ENCODE data around the gene TAGAP.

Gene TAGAP, protein sequence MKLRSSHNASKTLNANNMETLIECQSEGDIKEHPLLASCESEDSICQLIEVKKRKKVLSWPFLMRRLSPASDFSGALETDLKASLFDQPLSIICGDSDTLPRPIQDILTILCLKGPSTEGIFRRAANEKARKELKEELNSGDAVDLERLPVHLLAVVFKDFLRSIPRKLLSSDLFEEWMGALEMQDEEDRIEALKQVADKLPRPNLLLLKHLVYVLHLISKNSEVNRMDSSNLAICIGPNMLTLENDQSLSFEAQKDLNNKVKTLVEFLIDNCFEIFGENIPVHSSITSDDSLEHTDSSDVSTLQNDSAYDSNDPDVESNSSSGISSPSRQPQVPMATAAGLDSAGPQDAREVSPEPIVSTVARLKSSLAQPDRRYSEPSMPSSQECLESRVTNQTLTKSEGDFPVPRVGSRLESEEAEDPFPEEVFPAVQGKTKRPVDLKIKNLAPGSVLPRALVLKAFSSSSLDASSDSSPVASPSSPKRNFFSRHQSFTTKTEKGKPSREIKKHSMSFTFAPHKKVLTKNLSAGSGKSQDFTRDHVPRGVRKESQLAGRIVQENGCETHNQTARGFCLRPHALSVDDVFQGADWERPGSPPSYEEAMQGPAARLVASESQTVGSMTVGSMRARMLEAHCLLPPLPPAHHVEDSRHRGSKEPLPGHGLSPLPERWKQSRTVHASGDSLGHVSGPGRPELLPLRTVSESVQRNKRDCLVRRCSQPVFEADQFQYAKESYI

DNA sequence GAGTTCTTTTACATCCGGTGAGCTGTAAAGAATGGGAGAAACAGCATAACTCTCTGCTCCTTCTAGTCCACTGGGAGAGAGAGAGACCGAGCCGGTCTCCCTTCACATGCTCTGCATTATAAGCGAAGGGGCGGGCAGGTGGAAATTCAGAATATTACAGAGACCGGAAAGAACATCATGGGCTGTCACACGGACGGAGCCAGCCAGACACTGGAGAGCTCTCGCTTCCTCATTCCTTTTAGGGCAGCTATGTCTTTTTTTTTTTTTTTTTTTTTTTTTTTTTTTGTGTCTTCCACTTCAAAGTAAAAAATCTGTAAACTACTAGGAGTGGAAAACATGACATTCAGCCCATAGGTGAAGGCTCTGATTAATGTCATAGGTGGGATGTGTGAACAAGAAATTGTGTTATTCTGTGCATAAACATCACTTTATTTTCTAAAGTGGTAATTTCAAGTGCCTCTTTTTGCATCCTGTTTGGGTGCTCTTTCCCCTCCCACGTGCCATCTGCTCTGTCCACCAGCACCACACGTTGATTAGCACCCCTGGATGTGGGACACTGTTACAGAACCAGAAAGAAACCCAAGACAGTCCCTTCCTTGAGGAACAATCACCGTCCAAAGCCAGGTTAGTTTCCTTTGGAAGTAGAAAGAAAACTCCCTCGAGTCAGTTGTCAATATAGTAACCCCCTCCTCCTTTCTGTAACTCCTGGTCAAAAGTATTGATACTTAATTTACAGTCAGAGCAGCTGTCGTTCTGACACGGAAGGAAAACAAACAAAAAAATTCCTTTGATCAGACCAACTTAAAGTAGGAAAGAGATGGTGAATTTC lies at the start of gene TAGAP:
TAGAP (minus strand) TSS at position 93 of the 829 bp plus-strand sequence. CDS start 845 bp downstream, outside the sequence.
- no peak for DNase-seq (ENCODE audit: low read depth, low spot score)

GRCh38 chr6:159093609-159094443 lies 49.0 kb upstream of the TAGAP start:
- DNase-seq (ENCODE audit: low read depth, low spot score), result no peak

GRCh38 chr6:159092631-159093030 lies 47.8 kb upstream of the TAGAP start:
- DNase-seq (ENCODE audit: low read depth, low spot score), result no peak

- DNase-seq (ENCODE audit: low read depth, low spot score), result no peak
Measured at GRCh38 chr6:159090530-159091480, 46.0 kb upstream of the TAGAP start.

DNA sequence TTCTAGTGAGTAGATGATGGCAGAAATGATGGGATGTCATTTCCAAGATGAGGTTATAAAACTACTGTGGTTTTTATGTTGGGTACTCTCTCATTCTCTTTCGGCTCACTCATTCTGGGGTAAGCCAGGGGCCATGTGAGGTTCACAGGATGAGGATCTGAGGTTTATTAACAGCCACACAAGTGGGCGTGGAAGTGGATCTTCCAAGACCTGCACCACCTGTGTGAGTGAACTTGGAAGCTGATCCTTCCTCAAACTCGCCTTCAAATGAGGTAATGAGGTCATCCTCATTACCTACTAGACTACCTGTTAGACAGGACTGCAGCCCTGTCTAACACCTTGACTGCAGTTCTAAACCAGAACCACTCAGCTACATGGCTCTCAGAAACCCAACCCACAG lies 45.1 kb upstream of the TAGAP start:
- DNase-seq (ENCODE audit: low read depth, low spot score), result no peak

- DNase-seq (ENCODE audit: low read depth, low spot score), result no peak
Measured at GRCh38 chr6:159089443-159089842, 44.7 kb upstream of the TAGAP start.

DNA sequence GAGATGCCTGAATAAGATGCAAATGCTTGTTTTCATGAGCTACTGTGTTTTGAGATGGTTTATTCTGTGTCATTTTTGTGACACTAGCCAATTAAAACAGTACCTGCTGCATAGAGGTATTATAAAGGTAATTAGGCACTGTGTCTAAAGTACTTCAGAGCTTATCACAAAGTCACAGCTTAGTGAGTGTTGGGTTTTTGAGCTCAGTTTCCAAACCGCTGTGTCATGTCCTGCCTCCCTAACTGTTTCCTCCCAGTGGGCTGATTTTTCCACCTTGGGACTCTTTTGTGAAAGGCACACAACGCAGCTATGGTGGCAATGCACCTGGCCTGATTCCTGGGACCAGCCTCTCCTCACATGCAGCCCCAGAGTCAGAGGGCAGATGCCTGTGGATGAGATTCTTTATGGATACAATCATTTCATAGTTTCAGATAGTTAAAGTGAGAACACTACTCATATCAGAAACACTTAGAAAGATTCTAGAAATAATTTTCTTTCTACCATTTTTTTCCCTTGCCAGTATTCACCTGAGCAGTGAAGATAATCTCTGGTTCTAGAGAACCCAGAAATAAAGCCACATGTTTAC lies 41.3 kb upstream of the TAGAP start:
- DNase-seq (ENCODE audit: low read depth, low spot score), result no peak

GRCh38 chr6:159085396-159085895 lies 40.7 kb upstream of the TAGAP start:
- no peak for DNase-seq (ENCODE audit: low read depth, low spot score)

DNA sequence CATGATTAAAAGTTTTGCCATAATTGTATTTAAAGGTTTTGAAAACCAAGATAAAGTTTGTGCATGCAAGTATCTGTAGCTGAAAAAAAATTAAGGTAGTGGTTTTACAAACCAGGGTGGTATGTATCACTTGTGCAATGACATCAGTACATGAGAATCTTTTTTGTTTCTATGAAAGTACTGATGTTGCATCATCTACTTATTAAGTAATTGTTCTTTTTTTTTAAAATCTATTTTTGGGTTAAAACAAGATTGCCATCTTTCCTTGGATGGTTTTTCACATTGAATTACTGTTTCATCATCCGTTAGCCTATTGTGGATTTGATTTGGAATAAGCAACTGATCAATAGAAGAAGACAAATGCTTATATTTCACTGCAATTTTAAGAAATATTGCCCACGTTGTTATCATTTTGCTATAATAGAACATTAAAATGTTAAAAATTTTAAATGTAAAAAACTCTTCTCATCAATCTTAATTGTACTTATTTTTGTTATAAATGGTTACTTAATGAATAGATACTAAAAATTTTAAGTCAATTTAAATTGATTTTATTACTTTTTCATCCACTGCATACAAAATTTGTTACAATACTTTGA lies 39.8 kb upstream of the TAGAP start:
- no peak for DNase-seq (ENCODE audit: low read depth, low spot score)

- no peak for DNase-seq (ENCODE audit: low read depth, low spot score)
Measured at GRCh38 chr6:159083146-159083545, 38.4 kb upstream of the TAGAP start.

GRCh38 chr6:159082039-159082815 lies 37.4 kb upstream of the TAGAP start:
- DNase-seq (ENCODE audit: low read depth, low spot score), result no peak

DNA sequence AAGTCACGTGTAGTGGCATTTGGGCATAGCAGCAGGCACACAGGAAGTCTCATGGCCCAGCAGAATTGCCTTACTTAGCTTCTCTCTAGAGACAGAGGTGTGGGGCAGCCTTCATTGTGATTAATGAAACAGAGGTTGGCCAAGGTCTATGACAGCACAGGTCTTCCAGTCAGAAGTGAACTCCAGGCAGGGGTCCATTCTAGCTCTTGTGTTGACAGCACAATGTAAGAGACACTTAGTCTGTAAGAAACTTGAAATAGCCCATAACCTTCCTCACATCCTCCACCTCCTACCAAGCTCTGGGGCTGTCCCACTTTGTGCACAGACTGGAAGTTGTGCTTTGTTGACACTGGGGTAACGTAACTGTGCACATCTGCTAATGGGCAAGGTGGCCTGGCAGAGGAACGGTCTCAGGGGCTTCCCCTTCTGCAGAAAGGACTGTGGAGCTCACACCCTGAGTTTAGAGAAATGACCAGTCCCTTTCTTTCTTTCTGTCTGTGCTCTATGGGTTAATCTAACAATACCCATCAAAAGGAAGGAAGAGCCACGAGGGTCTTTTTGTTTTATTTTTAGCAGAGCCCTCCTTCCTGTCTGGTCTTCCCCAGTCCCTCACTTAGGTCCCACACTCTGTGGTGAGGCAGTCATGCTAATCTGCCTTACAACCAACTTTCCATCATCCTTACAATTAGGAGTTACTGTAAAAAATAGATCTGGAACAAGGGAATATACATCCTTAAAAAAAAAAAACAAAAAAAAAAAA lies 35.6 kb upstream of the TAGAP start:
- no peak for DNase-seq (ENCODE audit: low read depth, low spot score)

- DNase-seq (ENCODE audit: low read depth, low spot score), result no peak
Measured at GRCh38 chr6:159079367-159079766, 34.6 kb upstream of the TAGAP start.

DNA sequence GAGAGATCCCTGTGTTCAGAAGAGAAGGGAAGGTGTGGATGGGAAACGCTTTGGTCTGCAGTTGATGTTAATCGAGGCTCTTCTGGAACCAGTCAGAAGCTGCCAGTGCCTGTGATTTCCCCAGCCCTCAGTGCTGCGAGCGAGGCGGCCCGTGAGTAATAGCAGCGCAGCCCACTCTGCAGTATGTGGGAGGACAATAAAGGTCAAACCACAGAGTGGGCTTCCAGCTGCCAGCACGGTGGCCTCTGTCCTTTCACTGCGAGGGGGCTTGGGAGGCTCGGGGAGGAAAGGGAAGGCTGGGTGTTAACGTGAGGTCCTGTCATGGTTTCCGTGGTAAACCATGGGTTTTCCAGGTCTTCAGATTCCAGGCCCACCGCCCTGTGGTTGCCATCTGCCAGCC lies 32.3 kb upstream of the TAGAP start:
- no peak for DNase-seq (ENCODE audit: low read depth, low spot score)

DNA sequence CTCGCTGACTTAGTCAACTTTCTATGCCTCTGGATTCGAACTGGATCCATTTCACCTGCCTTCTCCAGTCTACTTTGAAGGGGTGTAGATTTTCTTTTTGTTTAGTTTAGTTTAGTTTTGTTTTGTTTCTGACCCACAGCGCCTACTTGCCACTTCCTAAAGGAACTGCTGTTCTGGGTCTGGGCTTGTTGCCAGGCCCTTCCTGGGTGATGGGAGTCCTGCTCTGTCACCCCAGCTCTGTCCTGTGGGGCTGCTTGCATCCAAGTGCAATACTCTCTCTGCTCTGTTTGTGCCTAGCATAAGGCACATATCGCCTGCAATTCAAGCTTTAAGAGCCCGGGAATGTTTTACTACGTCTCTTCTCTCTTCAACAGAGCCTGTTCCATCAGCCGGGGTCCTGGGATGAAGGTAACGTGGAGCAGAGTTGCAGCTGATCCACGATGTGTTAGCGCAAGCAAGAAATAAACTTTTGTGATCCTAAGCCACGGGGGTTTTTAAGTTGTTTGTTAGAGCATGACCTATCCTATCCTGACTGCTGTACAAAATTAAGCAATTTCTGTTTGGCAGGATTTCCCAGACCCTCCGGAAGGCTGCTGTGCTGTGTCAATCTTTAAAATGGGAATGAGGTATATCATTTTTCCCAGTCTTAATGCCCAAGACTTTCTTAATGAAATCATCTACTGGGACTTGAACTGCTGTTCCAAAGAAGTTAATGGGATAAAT lies 30.9 kb upstream of the TAGAP start:
- DNase-seq (ENCODE audit: low read depth, low spot score), result peak; percentile 45

- no peak for DNase-seq (ENCODE audit: low read depth, low spot score)
Measured at GRCh38 chr6:159074876-159075275, 30.1 kb upstream of the TAGAP start.

Measured in brain pericyte (primary cell).